ENCODE results near the gene WDR77.

DNA sequence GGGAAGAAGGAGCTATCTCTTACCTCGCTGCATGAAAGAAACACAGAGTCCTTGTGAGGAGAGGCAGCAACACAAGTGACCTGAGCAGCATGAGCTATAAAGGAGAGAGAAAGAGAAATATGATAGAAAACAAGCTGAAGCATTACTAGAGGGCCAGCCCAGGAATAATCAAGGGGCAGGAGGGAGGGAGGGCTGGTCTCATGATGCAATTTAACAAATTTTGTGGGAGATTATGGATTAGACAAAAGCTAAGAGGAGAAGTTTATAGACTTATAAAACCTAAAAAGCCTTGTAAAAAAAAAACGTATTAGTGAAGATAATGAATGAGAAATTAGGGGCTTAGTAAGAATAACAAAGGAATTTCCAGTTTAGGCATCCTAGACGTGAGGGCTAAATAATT is 5.0 kb downstream of the WDR77 start:
- no peak for TF ChIP-seq POLR2A (IDR thresholded peaks at IDR 0.05; ENCODE audit: insufficient read depth in 1 of 2, low read depth in 2 of 2, low read length in 2 of 2)
- TF ChIP-seq, protein P1, sequence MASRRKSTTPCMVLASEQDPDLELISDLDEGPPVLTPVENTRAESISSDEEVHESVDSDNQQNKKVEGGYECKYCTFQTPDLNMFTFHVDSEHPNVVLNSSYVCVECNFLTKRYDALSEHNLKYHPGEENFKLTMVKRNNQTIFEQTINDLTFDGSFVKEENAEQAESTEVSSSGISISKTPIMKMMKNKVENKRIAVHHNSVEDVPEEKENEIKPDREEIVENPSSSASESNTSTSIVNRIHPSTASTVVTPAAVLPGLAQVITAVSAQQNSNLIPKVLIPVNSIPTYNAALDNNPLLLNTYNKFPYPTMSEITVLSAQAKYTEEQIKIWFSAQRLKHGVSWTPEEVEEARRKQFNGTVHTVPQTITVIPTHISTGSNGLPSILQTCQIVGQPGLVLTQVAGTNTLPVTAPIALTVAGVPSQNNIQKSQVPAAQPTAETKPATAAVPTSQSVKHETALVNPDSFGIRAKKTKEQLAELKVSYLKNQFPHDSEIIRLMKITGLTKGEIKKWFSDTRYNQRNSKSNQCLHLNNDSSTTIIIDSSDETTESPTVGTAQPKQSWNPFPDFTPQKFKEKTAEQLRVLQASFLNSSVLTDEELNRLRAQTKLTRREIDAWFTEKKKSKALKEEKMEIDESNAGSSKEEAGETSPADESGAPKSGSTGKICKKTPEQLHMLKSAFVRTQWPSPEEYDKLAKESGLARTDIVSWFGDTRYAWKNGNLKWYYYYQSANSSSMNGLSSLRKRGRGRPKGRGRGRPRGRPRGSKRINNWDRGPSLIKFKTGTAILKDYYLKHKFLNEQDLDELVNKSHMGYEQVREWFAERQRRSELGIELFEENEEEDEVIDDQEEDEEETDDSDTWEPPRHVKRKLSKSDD (CRISPR knock-in tag; IDR thresholded peaks at IDR 0.05; ENCODE audit: low read depth): no peak
- TF ChIP-seq SMAD1 (CRISPR knock-in tag; IDR thresholded peaks at IDR 0.05; ENCODE audit: borderline replicate concordance, low read depth): no peak
- TF ChIP-seq ZNF263 (CRISPR knock-in tag; IDR thresholded peaks at IDR 0.05): no peak
- TF ChIP-seq, protein P2, sequence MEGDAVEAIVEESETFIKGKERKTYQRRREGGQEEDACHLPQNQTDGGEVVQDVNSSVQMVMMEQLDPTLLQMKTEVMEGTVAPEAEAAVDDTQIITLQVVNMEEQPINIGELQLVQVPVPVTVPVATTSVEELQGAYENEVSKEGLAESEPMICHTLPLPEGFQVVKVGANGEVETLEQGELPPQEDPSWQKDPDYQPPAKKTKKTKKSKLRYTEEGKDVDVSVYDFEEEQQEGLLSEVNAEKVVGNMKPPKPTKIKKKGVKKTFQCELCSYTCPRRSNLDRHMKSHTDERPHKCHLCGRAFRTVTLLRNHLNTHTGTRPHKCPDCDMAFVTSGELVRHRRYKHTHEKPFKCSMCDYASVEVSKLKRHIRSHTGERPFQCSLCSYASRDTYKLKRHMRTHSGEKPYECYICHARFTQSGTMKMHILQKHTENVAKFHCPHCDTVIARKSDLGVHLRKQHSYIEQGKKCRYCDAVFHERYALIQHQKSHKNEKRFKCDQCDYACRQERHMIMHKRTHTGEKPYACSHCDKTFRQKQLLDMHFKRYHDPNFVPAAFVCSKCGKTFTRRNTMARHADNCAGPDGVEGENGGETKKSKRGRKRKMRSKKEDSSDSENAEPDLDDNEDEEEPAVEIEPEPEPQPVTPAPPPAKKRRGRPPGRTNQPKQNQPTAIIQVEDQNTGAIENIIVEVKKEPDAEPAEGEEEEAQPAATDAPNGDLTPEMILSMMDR (CRISPR knock-in tag; IDR thresholded peaks at IDR 0.05): no peak
- TF ChIP-seq, protein P3, sequence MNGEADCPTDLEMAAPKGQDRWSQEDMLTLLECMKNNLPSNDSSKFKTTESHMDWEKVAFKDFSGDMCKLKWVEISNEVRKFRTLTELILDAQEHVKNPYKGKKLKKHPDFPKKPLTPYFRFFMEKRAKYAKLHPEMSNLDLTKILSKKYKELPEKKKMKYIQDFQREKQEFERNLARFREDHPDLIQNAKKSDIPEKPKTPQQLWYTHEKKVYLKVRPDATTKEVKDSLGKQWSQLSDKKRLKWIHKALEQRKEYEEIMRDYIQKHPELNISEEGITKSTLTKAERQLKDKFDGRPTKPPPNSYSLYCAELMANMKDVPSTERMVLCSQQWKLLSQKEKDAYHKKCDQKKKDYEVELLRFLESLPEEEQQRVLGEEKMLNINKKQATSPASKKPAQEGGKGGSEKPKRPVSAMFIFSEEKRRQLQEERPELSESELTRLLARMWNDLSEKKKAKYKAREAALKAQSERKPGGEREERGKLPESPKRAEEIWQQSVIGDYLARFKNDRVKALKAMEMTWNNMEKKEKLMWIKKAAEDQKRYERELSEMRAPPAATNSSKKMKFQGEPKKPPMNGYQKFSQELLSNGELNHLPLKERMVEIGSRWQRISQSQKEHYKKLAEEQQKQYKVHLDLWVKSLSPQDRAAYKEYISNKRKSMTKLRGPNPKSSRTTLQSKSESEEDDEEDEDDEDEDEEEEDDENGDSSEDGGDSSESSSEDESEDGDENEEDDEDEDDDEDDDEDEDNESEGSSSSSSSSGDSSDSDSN (CRISPR knock-in tag; IDR thresholded peaks at IDR 0.05): no peak
- no peak for TF ChIP-seq ZSCAN29 (CRISPR knock-in tag; conservative IDR thresholded peaks at IDR 0.05)
- no peak for TF ChIP-seq ARNT (IDR thresholded peaks at IDR 0.05)

Measured in HepG2 (cell line).